ENCODE results near the gene PINLYP.
A peak's percentile ranks its signal among the peaks of the same experiment; 100 is the strongest.

DNA sequence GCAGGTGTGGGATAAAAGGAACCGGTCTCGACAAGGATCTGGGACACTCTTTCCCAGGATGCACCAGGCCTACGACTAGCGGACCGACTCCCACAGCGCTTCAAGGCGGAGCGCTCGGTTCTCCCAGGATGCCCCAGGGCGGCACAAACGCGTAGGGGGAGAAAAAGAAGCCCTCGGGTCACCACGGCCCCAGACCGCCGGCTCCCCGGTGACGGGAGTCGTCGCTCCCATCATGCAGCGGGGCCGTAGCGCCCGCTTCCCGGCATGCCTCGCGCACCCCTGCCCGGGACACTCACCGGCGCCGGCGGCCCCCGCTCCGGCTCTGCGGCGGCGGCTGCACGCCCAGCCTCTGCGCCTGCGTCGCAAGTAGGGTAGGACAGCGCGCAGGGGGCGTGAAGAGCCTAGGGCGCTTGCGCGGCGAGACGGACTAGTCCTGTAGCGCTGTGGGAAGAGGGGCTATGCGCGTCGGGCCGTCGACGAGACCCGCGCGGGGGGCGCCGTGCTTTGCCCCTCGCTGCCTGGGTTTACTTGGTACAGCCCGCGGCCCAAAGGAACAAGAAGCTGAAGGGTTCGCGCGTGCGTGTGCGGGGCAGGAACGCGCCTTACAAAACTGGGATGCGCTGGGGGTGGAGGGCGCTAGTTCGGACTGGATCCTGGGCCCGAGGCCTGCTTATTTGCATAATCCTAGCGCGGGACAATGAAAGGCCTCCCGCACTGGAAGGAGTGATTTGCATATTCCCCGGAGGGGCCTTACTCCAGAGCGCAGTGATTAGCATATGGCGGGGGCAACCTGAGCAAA, 43.9 kb downstream of the PINLYP start, which contains the start of gene ZNF428:
- TF ChIP-seq, protein P1, sequence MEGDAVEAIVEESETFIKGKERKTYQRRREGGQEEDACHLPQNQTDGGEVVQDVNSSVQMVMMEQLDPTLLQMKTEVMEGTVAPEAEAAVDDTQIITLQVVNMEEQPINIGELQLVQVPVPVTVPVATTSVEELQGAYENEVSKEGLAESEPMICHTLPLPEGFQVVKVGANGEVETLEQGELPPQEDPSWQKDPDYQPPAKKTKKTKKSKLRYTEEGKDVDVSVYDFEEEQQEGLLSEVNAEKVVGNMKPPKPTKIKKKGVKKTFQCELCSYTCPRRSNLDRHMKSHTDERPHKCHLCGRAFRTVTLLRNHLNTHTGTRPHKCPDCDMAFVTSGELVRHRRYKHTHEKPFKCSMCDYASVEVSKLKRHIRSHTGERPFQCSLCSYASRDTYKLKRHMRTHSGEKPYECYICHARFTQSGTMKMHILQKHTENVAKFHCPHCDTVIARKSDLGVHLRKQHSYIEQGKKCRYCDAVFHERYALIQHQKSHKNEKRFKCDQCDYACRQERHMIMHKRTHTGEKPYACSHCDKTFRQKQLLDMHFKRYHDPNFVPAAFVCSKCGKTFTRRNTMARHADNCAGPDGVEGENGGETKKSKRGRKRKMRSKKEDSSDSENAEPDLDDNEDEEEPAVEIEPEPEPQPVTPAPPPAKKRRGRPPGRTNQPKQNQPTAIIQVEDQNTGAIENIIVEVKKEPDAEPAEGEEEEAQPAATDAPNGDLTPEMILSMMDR (IDR thresholded peaks at IDR 0.05): no peak
- TF ChIP-seq, protein P2, sequence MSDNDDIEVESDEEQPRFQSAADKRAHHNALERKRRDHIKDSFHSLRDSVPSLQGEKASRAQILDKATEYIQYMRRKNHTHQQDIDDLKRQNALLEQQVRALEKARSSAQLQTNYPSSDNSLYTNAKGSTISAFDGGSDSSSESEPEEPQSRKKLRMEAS (IDR thresholded peaks at IDR 0.05; ENCODE audit: low read depth): peak; percentile 73
- no peak for TF ChIP-seq MEF2A (IDR thresholded peaks at IDR 0.05; ENCODE audit: borderline replicate concordance, low read depth)
- no peak for TF ChIP-seq GATA2 (CRISPR knock-in tag; IDR thresholded peaks at IDR 0.05)
- TF ChIP-seq, protein P3, sequence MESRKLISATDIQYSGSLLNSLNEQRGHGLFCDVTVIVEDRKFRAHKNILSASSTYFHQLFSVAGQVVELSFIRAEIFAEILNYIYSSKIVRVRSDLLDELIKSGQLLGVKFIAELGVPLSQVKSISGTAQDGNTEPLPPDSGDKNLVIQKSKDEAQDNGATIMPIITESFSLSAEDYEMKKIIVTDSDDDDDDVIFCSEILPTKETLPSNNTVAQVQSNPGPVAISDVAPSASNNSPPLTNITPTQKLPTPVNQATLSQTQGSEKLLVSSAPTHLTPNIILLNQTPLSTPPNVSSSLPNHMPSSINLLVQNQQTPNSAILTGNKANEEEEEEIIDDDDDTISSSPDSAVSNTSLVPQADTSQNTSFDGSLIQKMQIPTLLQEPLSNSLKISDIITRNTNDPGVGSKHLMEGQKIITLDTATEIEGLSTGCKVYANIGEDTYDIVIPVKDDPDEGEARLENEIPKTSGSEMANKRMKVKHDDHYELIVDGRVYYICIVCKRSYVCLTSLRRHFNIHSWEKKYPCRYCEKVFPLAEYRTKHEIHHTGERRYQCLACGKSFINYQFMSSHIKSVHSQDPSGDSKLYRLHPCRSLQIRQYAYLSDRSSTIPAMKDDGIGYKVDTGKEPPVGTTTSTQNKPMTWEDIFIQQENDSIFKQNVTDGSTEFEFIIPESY (IDR thresholded peaks at IDR 0.05; ENCODE audit: borderline replicate concordance, low read depth): no peak
- TF ChIP-seq GABPA (IDR thresholded peaks at IDR 0.05; ENCODE audit: low read depth): no peak
- no peak for TF ChIP-seq IRF3 (IDR thresholded peaks at IDR 0.05; ENCODE audit: low read depth, low read length)
- TF ChIP-seq REST (IDR thresholded peaks at IDR 0.05; ENCODE audit: low read depth, low read length): no peak
